ENCODE measurements around the gene GLYATL3.

The GLYATL3 gene

GRCh38 chr6:49548613-49549304, 49.0 kb downstream of the GLYATL3 start:
- DNase-seq = no peak

GRCh38 chr6:49549691-49550491, 50.2 kb downstream of the GLYATL3 start:
- no peak for DNase-seq

GRCh38 chr6:49550492-49551077, 50.9 kb downstream of the GLYATL3 start, which contains the start of gene C6orf141:
TSS of gene C6orf141 (plus strand) at chr6:49550668. CDS start at chr6:49550793, 125 bp downstream.
- DNase-seq = no peak

GRCh38 chr6:49551078-49551865, 51.5 kb downstream of the GLYATL3 start:
- DNase-seq = no peak

GRCh38 chr6:49551866-49552129, 52.1 kb downstream of the GLYATL3 start:
- DNase-seq = peak; percentile 36 to 40

GRCh38 chr6:49552596-49552995, 52.9 kb downstream of the GLYATL3 start:
- DNase-seq = no peak

GRCh38 chr6:49553384-49553783, 53.7 kb downstream of the GLYATL3 start:
- no peak for DNase-seq

GRCh38 chr6:49555951-49556350, 56.2 kb downstream of the GLYATL3 start:
- no peak for DNase-seq

- DNase-seq = peak in 1 of 2 donors; percentile 44
These were observed 56.7 kb downstream of the GLYATL3 start for GRCh38 chr6:49556429-49556837.

GRCh38 chr6:49557177-49557576, 57.5 kb downstream of the GLYATL3 start:
- DNase-seq = no peak

GRCh38 chr6:49558238-49558637, 58.5 kb downstream of the GLYATL3 start:
- DNase-seq = no peak

- no peak for DNase-seq
These were observed 63.5 kb downstream of the GLYATL3 start for GRCh38 chr6:49563006-49563886.

GRCh38 chr6:49564552-49564951, 64.8 kb downstream of the GLYATL3 start:
- no peak for DNase-seq

- no peak for DNase-seq
These were observed 65.5 kb downstream of the GLYATL3 start for GRCh38 chr6:49565261-49565660.

GRCh38 chr6:49565855-49566254, 66.1 kb downstream of the GLYATL3 start:
- no peak for DNase-seq

- no peak for DNase-seq
These were observed 70.9 kb downstream of the GLYATL3 start for GRCh38 chr6:49570474-49571079.

- DNase-seq = no peak
These were observed 76.9 kb downstream of the GLYATL3 start for GRCh38 chr6:49576618-49577017.

Data from inflammatory macrophage treated with lipopolysaccharide for 1 hour (primary cell).